Lower leg skin (tissue), 3 donors: ENCODE results near the gene CCL22.

ENCODE experiments used
- CTCF ChIP-seq, 3 donors: fragments of 450-650 bp; IDR thresholded peaks; one replicate each; pipeline ENCODE4 v1.5.1; 2016; ENCODE audit warnings: antibody characterized with exemption in 3 of 3, mild to moderate bottlenecking in 3 of 3, moderate library complexity in 2 of 3
- POLR2A ChIP-seq, 2 donors: fragments of 450-650 bp; IDR thresholded peaks; one replicate each; pipeline ENCODE4 v1.6.1; 2016 to 2017; ENCODE audit warnings: antibody characterized with exemption in 2 of 2, mild to moderate bottlenecking in 1 of 2, moderate library complexity in 1 of 2

GRCh38 chr16:57386381-57386951, 27.9 kb downstream of the CCL22 start:
- TF ChIP-seq CTCF (IDR thresholded peaks at IDR 0.05) (no peak), POLR2A (IDR thresholded peaks at IDR 0.05) (no peak)
